MG63 (cell line): ENCODE data around the gene LAIR2. TPM values are rescaled to one million over a fixed set of nuclear protein-coding genes. Genes with fewer than 3 reads are reported as not detected.
"Not testable (repeated sequence)": the region's sequence is repeated elsewhere in the genome, so short reads cannot be mapped to it uniquely, and the experiment has no call there.

Experiments
- DNase-seq: peaks from one replicate; pipeline ENCODE4 v3.0.0-alpha.2; 2020
- H3K27me3 ChIP-seq: fragments of 250-450 bp; sonication (Bioruptor Pico); 2 replicates; pipeline ENCODE4 v1.5.1; 2020; ENCODE audit warnings: mild to moderate bottlenecking, moderate library complexity
- H3K36me3 ChIP-seq: fragments of 250-450 bp; sonication (Bioruptor Pico); 2 replicates; pipeline ENCODE4 v1.5.1; 2020; ENCODE audit warnings: mild to moderate bottlenecking, moderate library complexity
- H3K4me3 ChIP-seq: fragments of 250-450 bp; sonication (Bioruptor Pico); 2 replicates; pipeline ENCODE4 v1.5.1; 2020; ENCODE audit warnings: mild to moderate bottlenecking, moderate library complexity
- H3K9me3 ChIP-seq: fragments of 250-450 bp; sonication (Bioruptor Pico); 2 replicates; pipeline ENCODE4 v1.5.1; 2020; ENCODE audit warnings: mild to moderate bottlenecking, moderate library complexity
- total RNA-seq: library from RNA; depleted of rRNA; stranded (reverse); fragments of >200 nt; shearing (Covaris generic); gene quantifications from 2 replicates; pipeline ENCODE4 v1.2.3, GENCODE V29; 2014; ENCODE audit warnings: low replicate concordance

LAIR2 gene
- total RNA-seq, 1 experiment from 2014 or later = not detected

- Histone ChIP-seq H3K9me3 (no peaks in the 10 kb centered on the region), H3K4me3 (no peak overlapping the region), H3K27me3 (peaks cover 13% of the 10 kb centered on the region), H3K36me3 (no peaks in the 10 kb centered on the region)
- DNase-seq = no peak
These were observed 22.6 kb upstream of the LAIR2 start for GRCh38 chr19:54480051-54480450.

DNA sequence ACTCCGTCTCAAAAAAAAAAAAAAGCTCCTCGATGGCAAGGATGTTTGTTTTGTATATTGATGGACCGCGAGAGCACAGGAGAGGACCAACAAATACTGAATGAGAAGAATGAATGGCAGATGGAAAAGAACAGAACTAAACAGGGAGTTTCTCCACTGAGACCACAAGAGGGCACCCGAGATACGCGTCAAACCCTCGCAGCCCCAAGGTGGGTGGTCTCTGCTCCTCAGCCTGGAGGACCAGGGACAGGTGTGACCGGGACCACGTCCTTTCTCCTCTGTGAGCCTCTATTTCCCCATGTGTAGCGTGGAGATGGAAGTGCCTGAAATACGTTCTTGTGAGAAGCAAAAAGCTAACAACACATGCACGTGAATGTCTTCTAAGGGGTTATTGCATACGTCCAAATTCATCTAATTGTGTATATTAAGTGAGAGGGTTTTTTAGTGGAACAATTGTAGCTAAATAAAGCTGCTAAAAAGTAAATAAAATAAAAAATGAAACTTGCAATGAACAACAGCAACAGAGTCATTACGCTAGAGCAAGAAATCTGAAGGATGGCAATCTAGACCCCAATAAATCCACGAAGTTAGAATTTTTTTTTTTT, 21.2 kb upstream of the LAIR2 start:
- H3K36me3 ChIP-seq = no peaks in the 10 kb centered on the region
- peak; percentile 35 for DNase-seq
- H3K9me3 ChIP-seq = no peaks in the 10 kb centered on the region
- peaks cover 18% of the 10 kb centered on the region for H3K27me3 ChIP-seq
- no peak overlapping the region for H3K4me3 ChIP-seq

DNA sequence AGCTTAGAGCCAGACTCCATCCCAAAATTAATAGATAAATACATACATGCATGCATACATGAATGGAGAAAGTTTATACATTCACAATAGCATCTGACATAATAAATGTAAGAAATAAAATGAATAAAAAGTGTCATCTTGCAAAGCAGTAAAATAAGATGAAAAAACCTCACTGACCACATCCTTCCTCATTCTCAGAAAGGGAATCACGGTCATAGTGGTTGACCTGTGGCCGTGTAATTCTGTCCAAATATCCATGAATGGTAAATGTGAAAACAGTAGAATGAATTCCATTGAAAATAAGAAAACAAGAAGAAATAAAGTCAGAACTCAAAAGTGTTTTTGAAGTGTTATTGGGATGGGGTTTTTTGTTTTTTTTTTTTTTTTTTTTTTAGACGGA, 19.7 kb upstream of the LAIR2 start:
- Histone ChIP-seq H3K27me3 (peaks cover 18% of the 10 kb centered on the region), H3K36me3 (no peaks in the 10 kb centered on the region), H3K4me3 (no peak overlapping the region), H3K9me3 (no peaks in the 10 kb centered on the region)
- DNase-seq = no peak

DNA sequence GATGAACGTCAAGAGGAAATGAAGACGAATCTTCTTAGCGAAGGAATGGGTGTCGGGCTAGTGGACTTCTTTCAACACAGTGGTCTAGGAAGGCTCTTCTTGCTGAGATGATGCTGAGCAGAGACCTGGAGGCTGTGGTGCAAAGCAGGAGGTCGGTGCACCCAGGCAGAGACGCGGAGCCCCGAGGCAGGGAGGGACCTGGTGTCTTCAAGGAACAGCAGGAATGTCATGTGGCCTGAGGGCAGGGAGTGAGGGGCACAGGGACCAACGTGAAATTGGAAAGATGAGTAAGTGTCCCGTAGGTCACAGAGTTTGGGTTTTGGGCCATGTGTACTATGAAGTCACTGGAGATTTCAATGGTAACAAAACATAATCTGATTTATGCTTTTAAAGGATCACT, 18.2 kb upstream of the LAIR2 start:
- DNase-seq = no peak
- no peak overlapping the region for H3K4me3 ChIP-seq
- H3K9me3 ChIP-seq = no peaks in the 10 kb centered on the region
- no peaks in the 10 kb centered on the region for H3K36me3 ChIP-seq
- H3K27me3 ChIP-seq = peaks cover 17% of the 10 kb centered on the region

- no peak for DNase-seq
- Histone ChIP-seq H3K27me3 (peaks cover 21% of the 10 kb centered on the region), H3K9me3 (no peaks in the 10 kb centered on the region), H3K36me3 (no peaks in the 10 kb centered on the region), H3K4me3 (no peak overlapping the region)
These were observed 16.8 kb upstream of the LAIR2 start for GRCh38 chr19:54485851-54486250.

DNA sequence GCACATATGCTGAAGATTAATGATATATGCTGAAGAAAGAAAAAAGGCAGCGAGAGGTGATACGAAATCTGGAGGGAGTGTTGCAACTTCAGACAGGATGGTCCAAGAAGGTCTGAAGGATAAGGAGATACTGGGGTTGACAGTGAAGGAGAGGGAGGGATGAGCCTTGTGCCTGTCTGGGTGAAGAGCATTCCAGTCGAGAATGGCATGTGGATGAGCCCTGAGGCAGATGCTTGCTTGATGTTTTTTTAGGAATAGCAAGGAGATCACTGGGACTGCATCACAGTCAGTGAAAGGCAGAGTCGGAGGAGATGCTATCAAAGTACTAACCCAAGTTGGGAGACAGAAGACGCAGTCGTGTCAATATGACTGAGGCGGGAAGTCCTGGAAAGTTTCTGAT, 13.3 kb upstream of the LAIR2 start:
- H3K9me3 ChIP-seq = no peaks in the 10 kb centered on the region
- peaks cover 28% of the 10 kb centered on the region for H3K27me3 ChIP-seq
- no peak for DNase-seq
- no peaks in the 10 kb centered on the region for H3K36me3 ChIP-seq
- no peak overlapping the region for H3K4me3 ChIP-seq

DNA sequence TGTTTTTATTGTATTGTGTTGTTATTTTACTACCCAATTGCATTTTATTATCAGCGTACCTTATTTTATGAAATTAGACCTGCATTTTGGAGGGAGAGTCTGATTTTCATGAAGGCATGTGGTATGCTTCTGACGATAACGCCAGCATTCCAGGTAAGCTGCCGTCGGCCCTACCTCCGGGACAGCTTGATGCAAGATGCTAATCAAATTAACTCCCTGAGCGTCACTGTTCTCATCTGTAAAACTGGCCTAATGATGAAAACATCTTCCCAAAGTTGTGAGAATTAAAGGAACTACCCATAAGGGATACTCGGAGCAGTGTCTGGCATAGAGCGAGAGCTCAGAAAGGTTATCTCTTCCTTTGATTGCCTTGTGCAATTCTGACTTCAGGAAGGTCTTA, 12.9 kb upstream of the LAIR2 start:
- H3K9me3 ChIP-seq = no peaks in the 10 kb centered on the region
- no peak for DNase-seq
- no peak overlapping the region for H3K4me3 ChIP-seq
- peaks cover 28% of the 10 kb centered on the region for H3K27me3 ChIP-seq
- H3K36me3 ChIP-seq = no peaks in the 10 kb centered on the region

DNA sequence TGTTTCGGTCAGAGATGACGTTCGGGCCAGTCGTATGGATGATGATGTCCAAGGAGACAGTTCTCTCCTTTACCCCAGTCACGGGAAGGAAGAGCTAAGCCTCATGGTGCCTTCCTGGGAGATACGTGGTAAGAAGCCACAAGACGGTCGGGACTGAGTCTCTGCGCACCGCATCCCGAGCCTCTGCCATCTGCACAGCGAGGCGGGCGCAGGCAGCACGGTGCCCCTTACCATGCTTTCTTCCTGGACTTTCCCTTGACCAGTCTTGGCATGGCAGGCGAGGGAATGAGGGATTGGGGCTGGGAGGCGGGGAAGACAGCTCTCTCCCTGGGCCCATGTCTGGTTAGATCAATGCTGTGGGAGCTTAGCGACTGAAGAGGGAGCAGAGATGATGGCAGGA, 10.1 kb upstream of the LAIR2 start:
- no peak for DNase-seq
- Histone ChIP-seq H3K27me3 (peaks cover 40% of the 10 kb centered on the region), H3K4me3 (no peak overlapping the region), H3K36me3 (no peaks in the 10 kb centered on the region), H3K9me3 (no peaks in the 10 kb centered on the region)

DNA sequence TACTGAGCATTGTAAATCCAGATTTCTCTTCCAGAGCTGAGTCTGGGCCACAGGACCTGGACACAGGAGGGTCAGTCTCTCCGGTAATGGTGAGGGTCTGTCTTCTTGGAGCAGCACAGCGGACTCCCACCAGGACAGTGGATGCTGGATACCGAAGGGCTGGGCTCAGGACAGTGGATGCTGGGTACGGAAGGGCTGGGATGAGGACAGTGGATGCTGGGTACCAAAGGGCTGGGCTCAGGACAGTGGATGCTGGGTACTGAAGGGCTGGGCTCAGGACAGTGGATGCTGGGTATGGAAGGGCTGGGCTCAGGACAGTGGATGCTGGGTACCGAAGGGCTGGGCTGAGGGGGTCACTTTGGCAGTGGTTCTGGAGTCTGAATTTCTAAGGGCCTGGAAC, 9.6 kb upstream of the LAIR2 start:
- not testable (repeated sequence) for DNase-seq, H3K36me3 ChIP-seq, H3K4me3 ChIP-seq, H3K9me3 ChIP-seq
- H3K27me3 ChIP-seq = peaks cover 40% of the 10 kb centered on the region

GRCh38 chr19:54493967-54494585, 8.6 kb upstream of the LAIR2 start:
- no peaks in the 10 kb centered on the region for H3K9me3 ChIP-seq
- H3K4me3 ChIP-seq = no peak overlapping the region
- no peak for DNase-seq
- peaks cover 46% of the 10 kb centered on the region for H3K27me3 ChIP-seq
- H3K36me3 ChIP-seq = no peaks in the 10 kb centered on the region

- H3K9me3 ChIP-seq, H3K36me3 ChIP-seq, DNase-seq, H3K4me3 ChIP-seq: not testable (repeated sequence)
- peaks cover 47% of the 10 kb centered on the region for H3K27me3 ChIP-seq
These were observed 7.3 kb upstream of the LAIR2 start for GRCh38 chr19:54495284-54495683.

DNA sequence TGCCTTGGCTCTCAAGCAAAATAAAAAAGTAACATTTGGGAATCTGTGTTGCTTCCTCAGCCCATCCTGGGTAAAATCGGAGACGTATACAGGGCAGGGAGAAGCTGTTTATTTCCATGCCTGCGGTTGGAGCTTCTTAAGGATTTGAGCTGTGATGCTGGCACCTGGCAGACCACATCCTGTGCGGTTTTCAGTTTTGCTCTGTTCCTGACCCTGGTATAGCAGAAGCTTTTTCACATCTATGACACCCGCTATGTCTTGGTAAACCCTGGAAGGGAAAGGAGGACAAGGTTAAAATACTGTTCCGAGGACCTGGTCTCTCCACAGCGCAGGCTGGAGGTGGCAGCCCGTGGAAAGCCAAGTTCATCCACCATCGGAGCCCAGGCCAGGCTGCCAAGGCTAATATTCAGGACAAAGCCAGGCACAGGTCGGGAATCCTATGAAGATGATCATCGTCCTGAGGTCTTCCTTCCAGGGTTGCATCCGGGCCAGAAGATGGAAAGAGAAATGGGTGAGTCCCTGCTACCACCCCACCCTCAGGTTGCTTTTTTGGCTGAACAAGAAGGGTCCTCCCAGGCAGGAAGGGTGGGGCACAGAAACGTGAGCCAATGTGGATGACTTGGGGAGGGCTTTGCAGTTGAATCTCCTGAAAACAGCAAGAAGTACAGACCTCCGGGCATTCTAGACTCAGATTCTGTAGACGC, 4.7 kb upstream of the LAIR2 start:
- peaks cover 50% of the 10 kb centered on the region for H3K27me3 ChIP-seq
- not testable (repeated sequence) for H3K9me3 ChIP-seq, DNase-seq, H3K4me3 ChIP-seq, H3K36me3 ChIP-seq

- not testable (repeated sequence) for H3K9me3 ChIP-seq, DNase-seq, H3K4me3 ChIP-seq, H3K36me3 ChIP-seq
- H3K27me3 ChIP-seq = peaks cover 55% of the 10 kb centered on the region
These were observed 4.2 kb upstream of the LAIR2 start for GRCh38 chr19:54498451-54498772.

DNA sequence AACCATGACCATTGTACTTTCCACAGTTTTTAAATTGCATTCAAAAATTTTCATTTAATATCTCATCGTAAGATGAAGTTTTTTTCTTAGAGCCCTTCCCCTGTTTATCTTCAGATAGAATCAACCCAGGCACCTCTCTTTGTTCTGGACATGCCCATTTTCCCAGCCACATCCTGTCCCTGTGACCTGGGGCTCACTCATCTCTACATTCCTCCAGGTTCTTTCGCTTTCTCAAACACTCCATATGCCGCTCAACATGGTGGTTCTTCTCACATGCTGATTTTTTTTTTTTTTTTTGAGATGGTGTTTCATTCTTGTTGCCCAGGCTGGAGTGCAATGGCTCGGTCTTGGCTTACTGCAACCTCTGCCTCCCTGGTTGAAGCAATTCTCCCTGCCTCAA, 2.9 kb downstream of the LAIR2 start:
- H3K4me3 ChIP-seq, H3K36me3 ChIP-seq, H3K9me3 ChIP-seq, DNase-seq: not testable (repeated sequence)
- H3K27me3 ChIP-seq = peaks cover 27% of the 10 kb centered on the region

GRCh38 chr19:54506079-54506478, 3.4 kb downstream of the LAIR2 start:
- DNase-seq = no peak
- Histone ChIP-seq H3K36me3 (no peaks in the 10 kb centered on the region), H3K27me3 (peaks cover 25% of the 10 kb centered on the region), H3K9me3 (no peaks in the 10 kb centered on the region), H3K4me3 (no peak overlapping the region)

DNA sequence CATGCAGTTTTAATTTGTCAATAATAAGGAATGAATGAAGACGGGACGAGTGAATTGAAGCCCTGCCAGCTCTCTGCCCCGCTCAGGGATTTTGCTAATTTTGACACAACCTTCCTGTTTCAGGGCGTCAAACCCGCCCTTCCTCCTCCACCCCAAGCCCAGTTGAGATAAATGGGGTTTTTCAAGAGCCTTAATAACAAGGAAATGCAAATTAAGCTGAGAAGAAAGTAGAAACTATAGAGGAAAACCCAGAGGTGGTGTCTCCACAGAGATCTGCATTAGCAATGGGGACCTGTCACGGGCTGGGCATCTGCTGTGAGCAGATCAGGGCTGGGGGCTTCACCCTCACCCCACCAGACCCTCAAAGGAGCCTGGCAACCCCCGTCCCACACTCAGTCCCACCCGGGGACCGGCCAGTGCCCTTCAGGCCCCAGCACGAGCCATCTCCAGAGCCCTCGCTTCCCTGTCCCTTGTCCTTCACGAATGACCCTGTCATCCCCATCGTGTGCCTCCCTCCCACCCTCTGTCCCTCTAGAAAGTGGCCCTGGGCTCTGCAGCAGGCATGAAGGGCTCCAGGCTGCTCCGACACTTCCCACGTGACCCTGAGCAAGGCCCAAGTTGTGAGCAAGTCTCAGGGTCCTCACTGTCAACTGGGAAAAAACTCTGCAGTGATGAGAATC, 4.5 kb downstream of the LAIR2 start:
- DNase-seq, H3K36me3 ChIP-seq, H3K9me3 ChIP-seq, H3K4me3 ChIP-seq: not testable (repeated sequence)
- peaks cover 23% of the 10 kb centered on the region for H3K27me3 ChIP-seq

DNA sequence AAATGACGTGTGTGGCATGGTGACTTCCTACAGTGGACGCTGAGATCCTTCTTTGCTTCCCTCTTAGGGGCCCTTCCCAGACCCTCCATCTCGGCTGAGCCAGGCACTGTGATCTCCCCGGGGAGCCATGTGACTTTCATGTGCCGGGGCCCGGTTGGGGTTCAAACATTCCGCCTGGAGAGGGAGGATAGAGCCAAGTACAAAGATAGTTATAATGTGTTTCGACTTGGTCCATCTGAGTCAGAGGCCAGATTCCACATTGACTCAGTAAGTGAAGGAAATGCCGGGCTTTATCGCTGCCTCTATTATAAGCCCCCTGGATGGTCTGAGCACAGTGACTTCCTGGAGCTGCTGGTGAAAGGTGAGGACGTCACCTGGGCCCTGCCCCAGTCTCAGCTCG, 5.2 kb downstream of the LAIR2 start:
- H3K27me3 ChIP-seq = peaks cover 17% of the 10 kb centered on the region
- no peak overlapping the region for H3K4me3 ChIP-seq
- H3K9me3 ChIP-seq = no peaks in the 10 kb centered on the region
- no peaks in the 10 kb centered on the region for H3K36me3 ChIP-seq
- no peak for DNase-seq

DNA sequence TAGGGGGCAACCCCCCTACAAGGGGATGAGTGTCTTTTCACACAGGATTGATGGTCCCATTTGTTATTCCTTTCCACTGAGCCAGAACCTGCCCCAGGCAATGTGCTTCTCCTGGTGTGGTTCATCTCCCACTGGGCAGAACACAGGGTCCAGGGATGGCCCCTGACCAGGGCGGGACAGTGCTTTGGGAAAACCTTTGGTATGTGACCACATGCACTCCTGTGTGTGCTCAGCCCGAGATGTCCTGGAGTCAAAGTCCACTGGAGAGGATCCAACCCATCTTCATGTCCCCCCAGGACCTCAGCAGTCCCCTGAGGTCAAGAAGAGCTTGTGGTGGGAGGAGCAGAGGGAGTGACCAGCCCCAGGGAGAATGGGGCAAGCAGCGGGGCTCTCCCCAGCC, 5.9 kb downstream of the LAIR2 start:
- H3K27me3 ChIP-seq = peaks cover 10% of the 10 kb centered on the region
- DNase-seq, H3K4me3 ChIP-seq, H3K9me3 ChIP-seq, H3K36me3 ChIP-seq: not testable (repeated sequence)
